ENCODE measurements around the gene COL17A1. TPM values are rescaled to one million over a fixed set of nuclear protein-coding genes. Genes with fewer than 3 reads are reported as not detected.

COL17A1 gene
- total and polyA plus RNA-seq, 9 of the 15 experiments (the other 6 are each of a cell fraction or from before 2014, with no cell fraction given): not detected

GRCh38 chr10:104046651-104047050, 39.0 kb downstream of the COL17A1 start:
- 0% methylated on average over 4 of the region's 6 CpGs for WGBS (ENCODE audit: insufficient coverage, low coverage, missing lambda C conversion rate)
- BruUV-seq (replicated peaks): no TSS peak
- in situ Hi-C loops (cut with MboI) (no loop called here), intact Hi-C loops (cut with micrococcal nuclease) (loop anchor here (5.0 to 10.0 kb wide), 2 partner anchors 162 to 306 kb away; partner anchors contain the start of gene CFAP58)
- H4K20me1 ChIP-seq (replicated peaks; ENCODE audit: control insufficient read depth, insufficient read depth, low read length): no peaks in the 10 kb centered on the region
- no peak for TF ChIP-seq HINFP (tag; conservative IDR thresholded peaks at IDR 0.05; ENCODE audit: low read depth)
- TF ChIP-seq ZFP36 (IDR thresholded peaks at IDR 0.05; ENCODE audit: low read depth, low read length, partially characterized antibody): no peak
- H3K9me3 ChIP-seq (replicated peaks; ENCODE audit: control insufficient read depth, insufficient read depth, low read depth, low read length): no peaks in the 10 kb centered on the region
- H3K9ac ChIP-seq (ENCODE audit: insufficient read depth in 1 of 2, low read depth in 2 of 2, low read length in 2 of 2): no peak overlapping the region
- no peak overlapping the region for H2AFZ ChIP-seq (ENCODE audit: low read depth, low read length)
- no peak overlapping the region for H3K27ac ChIP-seq (ENCODE audit: extremely low read depth, low read depth, low read length)
- POLR2A ChIA-PET: interaction anchor here (1.0 kb wide), 1 partner anchor 29 kb away, joined by 3 read pairs; no protein-coding TSS in a partner anchor
- no peaks in the 10 kb centered on the region; a peak in 1 of 5 replicates for H3K4me1 ChIP-seq (replicated peaks in 1 of 2; ENCODE audit: control insufficient read depth in 2 of 2, insufficient read depth in 2 of 2, low read length in 2 of 2)
- no peaks in the 10 kb centered on the region for H3K9me1 ChIP-seq (ENCODE audit: control insufficient read depth, insufficient read depth, low read length)
- H3K4me2 ChIP-seq (ENCODE audit: insufficient read depth, low read length): no peak overlapping the region
- H3K27me3 ChIP-seq (ENCODE audit: control insufficient read depth in 2 of 2, insufficient read depth in 2 of 2, low read length in 2 of 2): peaks cover 7 to 77% of the 10 kb centered on the region in 2 experiments; a peak in 2 of 5 replicates
- no peaks in the 10 kb centered on the region for H3K36me3 ChIP-seq (ENCODE audit: control insufficient read depth, insufficient read depth, low read length)
- no peaks in the 10 kb centered on the region for H3K79me2 ChIP-seq (ENCODE audit: control insufficient read depth, insufficient read depth, low read length)
- ATAC-seq: no peak
- FAIRE-seq: no peak
- CTCF ChIA-PET (ENCODE audit: low intra/inter-chr PET ratio): no interaction called here
- no peak overlapping the region for H3K4me3 ChIP-seq
- no peak for DNase-seq (ENCODE audit: extremely low read depth in 1 of 4, low spot score in 3 of 4)
